22Rv1 (cell line): Measurements from ENCODE around the gene SUPT5H.

ENCODE experiments used
- CTCF ChIP-seq: fragments of 450-650 bp; IDR thresholded peaks from 2 replicates; pipeline ENCODE4 v1.5.1; 2017; ENCODE audit warnings: mild to moderate bottlenecking
- ZFX ChIP-seq: fragments of 450-650 bp; IDR thresholded peaks from 2 replicates; pipeline ENCODE4 v1.6.1; 2017; ENCODE audit warnings: antibody characterized with exemption, borderline replicate concordance

- TF ChIP-seq CTCF (peak; percentile 86), ZFX (no peak)
Measured at GRCh38 chr19:39411832-39412099, 33.6 kb upstream of the SUPT5H start.
